SU-DHL-6 (cell line): ENCODE measurements around the gene WNT3A.
A peak's percentile ranks its signal among the peaks of the same experiment; 100 is the strongest.

Experiments used
- H2AFZ ChIP-seq: fragments of 200-600 bp; sonication (generic); 2 replicates; pipeline ENCODE4 v1.6.1; 2014; ENCODE audit warnings: low read depth, mild to moderate bottlenecking, moderate library complexity, mixed read lengths, antibody characterized with exemption, low read length; ENCODE audit not compliant: severe bottlenecking
- H3F3A ChIP-seq: fragments of 200-600 bp; shearing (Covaris generic); 2 replicates; pipeline ENCODE4 v1.6.0; 2016; ENCODE audit warnings: antibody characterized with exemption, mild to moderate bottlenecking; ENCODE audit not compliant: insufficient read depth
- H3K27ac ChIP-seq: fragments of 200-600 bp; sonication (generic); 2 replicates; pipeline ENCODE4 v1.5.1; 2016; ENCODE audit warnings: low read depth, mild to moderate bottlenecking, low read length, moderate library complexity, mixed read lengths
- H3K27me3 ChIP-seq: fragments of 200-600 bp; sonication (generic), shearing (Covaris generic); 2 replicates; pipeline ENCODE4 v1.6.0; 2014; ENCODE audit warnings: mild to moderate bottlenecking, low read length
- H3K36me3 ChIP-seq: fragments of 200-600 bp; sonication (generic); 2 replicates; pipeline ENCODE4 v1.6.1; 2014; ENCODE audit warnings: mild to moderate bottlenecking, low read length, mixed read lengths
- H3K4me2 ChIP-seq: fragments of 300-600, 200-600 bp; shearing (Covaris generic), sonication (generic); 2 replicates; pipeline ENCODE4 v1.6.0; 2014; ENCODE audit warnings: low read length, low read depth, mild to moderate bottlenecking; ENCODE audit not compliant: poor library complexity, severe bottlenecking
- H3K4me3 ChIP-seq: fragments of 200-600 bp; sonication (generic); 2 replicates; pipeline ENCODE4 v1.5.1; 2014; ENCODE audit warnings: antibody characterized with exemption, low read length, mild to moderate bottlenecking, mixed read lengths; ENCODE audit not compliant: insufficient read depth, poor library complexity, severe bottlenecking
- H3K79me2 ChIP-seq: fragments of 200-600 bp; sonication (generic); 2 replicates; pipeline ENCODE4 v1.6.1; 2014; ENCODE audit warnings: mild to moderate bottlenecking, low read length, moderate library complexity; ENCODE audit not compliant: insufficient read depth
- H3K9ac ChIP-seq: fragments of 200-600 bp; sonication (generic); 2 replicates; pipeline ENCODE4 v1.7.0; 2014; ENCODE audit warnings: mild to moderate bottlenecking, low read length
- H3K9me2 ChIP-seq: fragments of 200-600 bp; sonication (generic); replicated peaks from 2 replicates; pipeline ENCODE4 v1.6.1; 2014; ENCODE audit warnings: low read length; ENCODE audit not compliant: insufficient read depth
- H3K9me3 ChIP-seq: fragments of 200-600 bp; sonication (generic); 2 replicates; pipeline ENCODE4 v1.6.1; 2014; ENCODE audit warnings: low read length, mixed read lengths; ENCODE audit not compliant: insufficient read depth
- H4K20me1 ChIP-seq: fragments of 200-600 bp; sonication (generic); 2 replicates; pipeline ENCODE4 v1.6.1; 2014; ENCODE audit warnings: low read depth, mild to moderate bottlenecking, antibody characterized with exemption, low read length, moderate library complexity, mixed read lengths
- EZH2phosphoT487 ChIP-seq: fragments of 200-600 bp; sonication (generic), shearing (Covaris generic); conservative IDR thresholded peaks from 2 replicates; pipeline ENCODE4 v1.6.1; 2018; ENCODE audit warnings: mild to moderate bottlenecking, antibody characterized with exemption, low read length, moderate library complexity, mixed read lengths
- TF ChIP-seq, protein P1 (sequence below): fragments of 200-600 bp; sonication (generic); IDR thresholded peaks from one replicate; pipeline ENCODE4 v1.5.1; 2017; ENCODE audit warnings: antibody characterized with exemption, mild to moderate bottlenecking, low read length, moderate library complexity; ENCODE audit not compliant: insufficient read depth, poor library complexity, severe bottlenecking

Gene WNT3A

DNA sequence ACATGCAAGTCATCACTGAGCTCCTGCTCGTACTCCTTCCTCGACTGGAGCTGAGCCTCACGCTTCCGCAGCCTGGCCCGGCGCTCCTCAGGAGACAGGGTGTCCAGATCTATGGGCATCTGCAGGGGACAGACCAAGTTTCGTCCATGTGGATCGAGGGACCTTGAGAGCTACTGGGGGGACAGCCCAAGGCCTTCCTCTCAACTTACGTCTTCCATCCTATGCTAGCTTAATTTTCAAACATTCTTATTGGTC lies 99.9 kb downstream of the WNT3A start:
- Histone ChIP-seq H3F3A (peaks cover 8% of the 10 kb centered on the region), H3K27me3 (no peaks in the 10 kb centered on the region), H3K9ac (no peak overlapping the region), H4K20me1 (no peaks in the 10 kb centered on the region), H2AFZ (no peak overlapping the region), H3K36me3 (no peaks in the 10 kb centered on the region), H3K4me3 (no peak overlapping the region), H3K4me2 (no peak overlapping the region), H3K27ac (no peak overlapping the region), H3K9me3 (no peaks in the 10 kb centered on the region), H3K79me2 (peaks cover 13% of the 10 kb centered on the region; the same call in 1 of the 2 replicates), H3K9me2 (no peaks in the 10 kb centered on the region)
- TF ChIP-seq EZH2phosphoT487: no peak

- H3K9ac ChIP-seq: no peak overlapping the region
- peak overlapping the region; percentile 72 for H3K4me2 ChIP-seq
- no peak overlapping the region for H2AFZ ChIP-seq
- peaks cover 7% of the 10 kb centered on the region; the same call in 1 of the 2 replicates for H3F3A ChIP-seq
- peaks cover 13% of the 10 kb centered on the region; the same call in 1 of the 2 replicates for H3K79me2 ChIP-seq
- no peaks in the 10 kb centered on the region for H3K9me2 ChIP-seq
- no peaks in the 10 kb centered on the region for H3K36me3 ChIP-seq
- no peak overlapping the region for H3K27ac ChIP-seq
- H3K9me3 ChIP-seq: no peaks in the 10 kb centered on the region
- TF ChIP-seq EZH2phosphoT487: no peak
- TF ChIP-seq, protein P1, sequence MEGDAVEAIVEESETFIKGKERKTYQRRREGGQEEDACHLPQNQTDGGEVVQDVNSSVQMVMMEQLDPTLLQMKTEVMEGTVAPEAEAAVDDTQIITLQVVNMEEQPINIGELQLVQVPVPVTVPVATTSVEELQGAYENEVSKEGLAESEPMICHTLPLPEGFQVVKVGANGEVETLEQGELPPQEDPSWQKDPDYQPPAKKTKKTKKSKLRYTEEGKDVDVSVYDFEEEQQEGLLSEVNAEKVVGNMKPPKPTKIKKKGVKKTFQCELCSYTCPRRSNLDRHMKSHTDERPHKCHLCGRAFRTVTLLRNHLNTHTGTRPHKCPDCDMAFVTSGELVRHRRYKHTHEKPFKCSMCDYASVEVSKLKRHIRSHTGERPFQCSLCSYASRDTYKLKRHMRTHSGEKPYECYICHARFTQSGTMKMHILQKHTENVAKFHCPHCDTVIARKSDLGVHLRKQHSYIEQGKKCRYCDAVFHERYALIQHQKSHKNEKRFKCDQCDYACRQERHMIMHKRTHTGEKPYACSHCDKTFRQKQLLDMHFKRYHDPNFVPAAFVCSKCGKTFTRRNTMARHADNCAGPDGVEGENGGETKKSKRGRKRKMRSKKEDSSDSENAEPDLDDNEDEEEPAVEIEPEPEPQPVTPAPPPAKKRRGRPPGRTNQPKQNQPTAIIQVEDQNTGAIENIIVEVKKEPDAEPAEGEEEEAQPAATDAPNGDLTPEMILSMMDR: no peak
- no peaks in the 10 kb centered on the region for H4K20me1 ChIP-seq
- no peak overlapping the region for H3K4me3 ChIP-seq
- no peaks in the 10 kb centered on the region for H3K27me3 ChIP-seq
These were observed 100.8 kb downstream of the WNT3A start for GRCh38 chr1:228107636-228108035.

- Histone ChIP-seq H3K9me2 (no peaks in the 10 kb centered on the region), H3K79me2 (peaks cover 13% of the 10 kb centered on the region; the same call in 1 of the 2 replicates), H3K4me2 (peak overlapping the region; percentile 72), H3K36me3 (no peaks in the 10 kb centered on the region), H3K9ac (peak overlapping the region; percentile 88), H4K20me1 (no peaks in the 10 kb centered on the region), H3F3A (peaks cover 7% of the 10 kb centered on the region; the same call in 1 of the 2 replicates), H3K4me3 (peak overlapping the region; percentile 81), H2AFZ (no peak overlapping the region), H3K9me3 (no peaks in the 10 kb centered on the region), H3K27me3 (no peaks in the 10 kb centered on the region), H3K27ac (no peak overlapping the region)
- TF ChIP-seq, protein P1: no peak
- TF ChIP-seq EZH2phosphoT487: no peak
These were observed 101.4 kb downstream of the WNT3A start for GRCh38 chr1:228108055-228108690.

DNA sequence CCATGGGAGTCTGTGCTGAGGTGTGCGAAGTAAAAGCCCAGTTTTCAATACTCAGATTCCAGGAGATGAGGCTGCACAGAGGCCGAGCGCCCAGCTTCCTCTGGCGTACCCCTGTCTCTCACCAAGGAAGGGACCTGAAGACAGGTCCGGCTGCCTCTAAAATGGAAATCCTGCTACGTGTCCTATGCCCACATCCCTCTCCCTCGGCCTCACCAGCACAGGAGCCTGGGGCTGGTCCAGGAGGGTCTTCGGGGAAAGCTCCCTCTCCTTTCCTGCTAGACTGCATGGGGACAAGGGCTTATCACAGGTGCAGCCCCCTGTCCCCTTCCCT lies 101.9 kb downstream of the WNT3A start:
- Histone ChIP-seq H3K9ac (peak overlapping the region; percentile 88), H3K27ac (no peak overlapping the region), H3K36me3 (no peaks in the 10 kb centered on the region), H3F3A (peaks cover 7% of the 10 kb centered on the region; the same call in 1 of the 2 replicates), H4K20me1 (no peaks in the 10 kb centered on the region), H3K4me3 (peak overlapping the region; percentile 81), H3K27me3 (no peaks in the 10 kb centered on the region), H3K4me2 (peak overlapping the region; percentile 72), H3K9me2 (no peaks in the 10 kb centered on the region), H2AFZ (peak overlapping the region; percentile 38), H3K79me2 (peaks cover 13% of the 10 kb centered on the region; the same call in 1 of the 2 replicates), H3K9me3 (no peaks in the 10 kb centered on the region)
- TF ChIP-seq EZH2phosphoT487: no peak
- TF ChIP-seq, protein P1: no peak
